HG02884 (cell line): ENCODE results near the gene TYW1.
"Not testable (repeated sequence)": the region's sequence is repeated elsewhere in the genome, so short reads cannot be mapped to it uniquely, and the experiment has no call there.

Experiments used
- ATAC-seq: cut with Tn5 transposase; IDR thresholded peaks from one replicate; pipeline ENCODE4 v1.9.1; 2021; ENCODE audit warnings: mild to moderate bottlenecking, moderate library complexity; ENCODE audit not compliant: unreplicated experiment

The TYW1 gene

DNA sequence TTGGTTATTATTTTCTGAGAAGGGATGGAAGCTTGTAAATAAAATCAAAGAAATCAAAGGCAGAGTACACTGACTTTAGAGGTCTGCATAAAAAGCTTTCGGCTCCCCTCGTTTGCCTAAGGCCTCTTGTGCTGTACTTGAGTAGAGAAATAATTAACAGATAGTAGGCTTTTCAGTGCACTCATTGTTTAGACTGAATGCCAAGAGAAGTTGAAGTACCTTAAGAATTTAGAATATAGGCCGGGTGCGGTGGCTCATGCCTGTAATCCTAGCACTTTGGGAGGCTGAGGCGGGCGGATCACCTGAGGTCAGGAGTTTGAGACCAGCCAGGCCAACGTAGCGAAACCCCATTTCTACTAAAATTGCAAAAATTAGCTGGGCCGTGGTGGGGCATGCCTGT is 232.4 kb downstream of the TYW1 start:
- ATAC-seq: not testable (repeated sequence)

DNA sequence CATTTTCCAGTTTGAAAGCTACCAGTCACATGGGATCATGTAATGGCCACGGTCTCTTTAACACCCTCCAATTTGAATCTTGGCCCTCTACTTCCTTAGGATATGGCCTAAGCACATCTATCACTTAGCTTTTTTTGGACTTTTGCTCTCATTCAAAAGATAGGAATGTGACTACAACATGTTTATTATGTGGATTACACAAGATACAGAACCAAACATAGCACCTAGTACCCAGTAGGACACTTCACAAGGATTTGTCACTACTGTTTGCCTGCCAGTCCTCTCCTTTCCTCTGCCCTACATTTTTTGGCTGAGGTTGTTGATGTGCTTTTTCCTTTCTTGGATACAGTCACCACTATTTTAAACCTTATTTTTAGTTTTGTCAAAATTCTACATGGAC is 233.4 kb downstream of the TYW1 start:
- ATAC-seq: not testable (repeated sequence)

DNA sequence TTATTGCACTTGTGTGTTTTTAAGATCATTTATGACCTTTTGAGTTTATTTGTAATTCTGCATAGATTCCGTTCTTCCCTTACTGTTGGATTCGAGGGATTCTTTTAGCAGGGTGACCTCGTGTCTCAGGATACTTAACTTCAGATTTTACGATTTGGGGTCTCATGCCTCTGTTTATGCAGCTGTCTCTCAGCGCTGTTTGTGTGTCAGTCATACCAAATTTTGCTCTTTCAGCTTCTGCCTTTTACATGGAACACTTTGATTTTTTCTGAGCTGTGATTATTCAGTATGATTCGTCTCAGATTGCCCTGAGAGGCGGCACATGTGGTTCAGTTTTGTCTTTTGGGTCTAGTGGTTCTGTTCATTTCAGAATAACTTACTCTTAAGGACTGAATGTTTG is 236.9 kb downstream of the TYW1 start:
- not testable (repeated sequence) for ATAC-seq

DNA sequence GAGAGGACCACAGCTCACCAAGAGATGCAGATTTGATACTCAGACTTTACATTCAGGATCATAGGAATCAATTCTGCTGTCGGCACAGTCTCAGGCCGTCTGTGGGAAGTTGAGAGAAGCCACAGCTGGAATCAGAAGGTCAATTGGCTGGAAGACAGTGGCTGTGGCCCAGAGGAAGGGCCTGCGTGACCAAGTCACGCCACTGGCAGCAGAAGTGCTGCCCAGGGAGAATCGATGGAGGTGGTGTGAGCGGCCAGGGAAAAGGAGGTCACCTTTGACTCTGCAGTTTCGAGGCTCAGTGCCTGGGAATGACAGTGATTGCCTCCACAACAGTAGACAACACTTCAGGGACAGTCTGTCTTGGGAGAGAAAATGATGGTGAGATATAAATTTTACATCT is 239.6 kb downstream of the TYW1 start:
- ATAC-seq: not testable (repeated sequence)

DNA sequence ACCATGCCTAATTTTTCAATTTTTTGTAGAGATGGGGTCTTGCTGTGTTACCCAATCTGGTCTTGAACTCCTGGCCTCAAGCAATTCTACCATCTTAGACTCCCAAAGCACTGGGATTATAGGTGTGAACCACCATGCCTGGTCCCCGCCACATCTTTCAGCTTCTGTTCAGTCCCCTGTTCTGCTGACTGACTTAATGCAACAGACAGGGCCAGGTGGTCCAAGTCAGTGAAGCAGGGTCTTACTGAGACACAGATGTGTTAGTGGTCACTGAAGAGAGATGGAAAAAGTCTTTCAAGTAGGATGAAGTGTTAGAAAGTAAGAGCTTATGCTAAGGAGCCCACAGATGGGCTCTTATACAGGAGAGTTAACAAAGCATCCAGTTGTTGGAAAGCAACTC is 246.2 kb downstream of the TYW1 start:
- not testable (repeated sequence) for ATAC-seq

DNA sequence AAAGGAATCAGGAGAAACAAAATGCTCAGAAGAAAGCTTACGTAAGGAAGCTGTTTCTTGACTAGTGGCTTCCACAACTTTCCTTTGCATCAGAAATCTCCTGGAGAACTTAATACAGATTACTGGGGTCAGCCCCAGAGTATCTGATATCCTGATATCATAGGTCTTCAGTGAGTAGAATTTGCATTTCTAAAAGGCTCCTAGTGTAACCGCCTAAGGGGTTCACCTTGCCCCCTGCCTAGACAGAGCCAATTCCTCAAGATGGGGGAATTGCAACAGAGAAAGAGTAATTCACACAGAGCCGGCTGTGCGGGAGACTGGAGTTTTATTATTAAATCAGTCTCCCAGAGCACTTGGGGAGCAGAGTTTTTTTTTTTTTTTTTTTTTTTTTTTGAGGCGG is 251.7 kb downstream of the TYW1 start:
- ATAC-seq: not testable (repeated sequence)

DNA sequence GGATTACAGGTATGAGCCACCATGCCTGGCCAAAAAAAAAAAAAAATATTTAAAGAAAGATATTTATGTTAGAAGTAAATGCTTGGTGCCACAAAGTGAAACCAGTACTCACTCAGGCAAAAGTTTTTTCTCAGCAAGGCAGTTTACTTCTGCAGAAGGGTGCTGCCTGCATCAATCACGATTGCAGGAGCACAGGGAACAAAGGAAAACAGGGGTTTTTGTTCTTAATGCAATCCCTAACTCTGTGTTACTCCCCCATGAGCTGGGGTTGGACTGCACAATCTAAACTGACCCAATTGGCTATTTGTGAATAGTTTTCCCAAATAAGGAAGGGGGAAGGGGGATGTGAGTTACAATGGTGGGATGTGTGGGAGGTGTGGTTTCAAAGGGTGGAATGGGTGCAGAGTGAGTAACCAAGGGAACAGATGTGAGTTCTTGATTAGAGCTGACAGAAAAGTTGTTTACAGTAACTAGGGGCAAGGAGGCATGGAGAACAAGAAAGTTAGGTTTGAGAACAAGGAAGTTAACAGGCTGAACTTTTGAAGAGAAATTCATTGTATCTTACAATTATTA is 255.4 kb downstream of the TYW1 start:
- ATAC-seq: no peak

DNA sequence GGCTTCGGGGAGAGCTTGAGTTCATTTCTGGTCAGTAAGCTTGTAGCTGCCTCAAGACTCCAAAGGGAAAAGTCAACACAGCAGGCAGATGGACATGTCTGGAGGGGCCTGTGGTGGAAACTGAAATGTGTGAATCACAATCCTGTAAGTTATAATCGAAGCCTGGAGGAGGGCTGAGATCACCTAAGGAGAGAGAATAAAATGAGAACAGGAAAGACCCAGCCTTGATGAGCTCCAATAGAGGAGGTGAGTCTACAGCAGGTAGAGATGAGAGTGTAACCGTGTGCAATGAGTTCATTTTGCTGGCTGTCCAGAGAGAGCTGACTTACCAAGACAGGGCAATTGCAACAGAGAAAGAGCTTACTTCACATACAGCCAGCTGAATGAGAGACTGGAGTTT is 258.4 kb downstream of the TYW1 start:
- ATAC-seq: not testable (repeated sequence)

DNA sequence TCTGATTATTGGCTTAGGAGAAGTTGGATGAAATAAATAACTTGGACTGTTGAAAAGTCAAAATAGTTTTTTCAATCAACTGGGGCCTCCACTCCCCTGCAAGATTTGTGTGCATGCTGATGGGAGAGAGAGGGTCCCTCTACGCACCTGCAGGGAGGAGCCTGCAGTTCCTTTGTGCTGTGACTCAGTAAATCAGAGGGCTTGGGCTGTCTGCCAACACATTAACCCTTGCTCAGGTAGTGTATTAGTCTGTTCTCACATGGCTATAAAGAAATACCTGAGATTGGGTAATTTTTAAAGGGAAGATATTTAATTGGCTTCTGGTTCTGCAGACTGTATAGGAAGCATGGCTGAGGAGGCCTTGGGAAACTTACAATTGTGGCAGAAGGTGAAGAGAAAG is 261.1 kb downstream of the TYW1 start:
- not testable (repeated sequence) for ATAC-seq

DNA sequence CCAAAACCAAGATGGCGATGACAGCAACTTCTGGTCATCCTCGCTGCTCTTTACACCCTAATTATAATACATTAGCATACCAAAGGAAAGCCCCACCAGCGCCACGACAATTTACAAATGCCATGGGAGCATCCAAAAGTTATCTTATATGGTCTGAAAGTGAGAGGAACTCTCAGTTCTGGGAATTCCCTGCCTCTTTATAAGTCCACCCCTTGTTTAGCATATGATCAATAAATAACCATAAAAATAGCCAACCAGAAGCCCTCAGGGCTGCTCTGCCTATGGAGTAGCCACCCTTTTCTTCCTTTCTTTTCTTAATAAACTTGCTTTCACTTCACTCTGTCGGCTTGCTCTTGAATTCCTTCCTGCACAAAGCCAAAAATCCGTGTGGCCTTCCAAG is 262.7 kb downstream of the TYW1 start:
- not testable (repeated sequence) for ATAC-seq

DNA sequence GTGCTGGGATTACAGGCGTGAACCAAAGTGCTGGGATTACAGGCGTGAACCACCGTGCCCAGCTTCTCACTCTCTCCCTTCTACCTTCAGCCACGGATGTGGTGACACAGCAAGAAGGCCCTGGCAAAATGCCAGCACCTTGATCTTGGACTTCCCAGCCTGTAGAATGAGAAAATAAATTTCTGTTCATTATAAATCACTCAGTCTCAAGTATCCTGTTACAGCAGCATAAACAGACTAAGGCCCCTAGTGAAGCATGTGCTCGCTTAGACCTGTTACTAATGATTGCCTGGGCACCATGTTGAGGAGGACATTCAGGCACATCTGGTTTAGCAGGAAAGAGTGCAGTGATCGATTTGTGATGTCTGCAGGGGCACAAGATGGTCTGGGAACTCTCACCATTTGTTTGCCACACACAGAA is 263.5 kb downstream of the TYW1 start:
- not testable (repeated sequence) for ATAC-seq

DNA sequence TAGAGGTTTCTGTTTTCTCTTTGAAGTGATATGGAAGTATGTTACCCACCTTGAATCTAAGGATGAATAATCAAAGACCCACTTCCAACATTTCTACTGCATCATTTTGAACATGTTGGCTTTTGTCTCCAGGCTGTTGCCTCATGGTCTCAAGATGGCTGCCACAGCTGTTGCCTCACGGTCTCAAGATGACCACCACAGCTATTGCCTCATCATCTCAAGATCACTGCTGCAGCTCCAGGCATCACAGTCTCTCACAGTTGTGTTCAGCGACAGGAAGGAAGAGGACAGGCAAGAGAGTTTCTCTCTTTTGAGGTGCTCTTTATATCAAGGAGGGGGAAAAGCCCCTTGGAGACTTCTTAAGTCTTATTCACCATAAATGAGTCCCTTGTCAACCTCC is 267.4 kb downstream of the TYW1 start:
- not testable (repeated sequence) for ATAC-seq

DNA sequence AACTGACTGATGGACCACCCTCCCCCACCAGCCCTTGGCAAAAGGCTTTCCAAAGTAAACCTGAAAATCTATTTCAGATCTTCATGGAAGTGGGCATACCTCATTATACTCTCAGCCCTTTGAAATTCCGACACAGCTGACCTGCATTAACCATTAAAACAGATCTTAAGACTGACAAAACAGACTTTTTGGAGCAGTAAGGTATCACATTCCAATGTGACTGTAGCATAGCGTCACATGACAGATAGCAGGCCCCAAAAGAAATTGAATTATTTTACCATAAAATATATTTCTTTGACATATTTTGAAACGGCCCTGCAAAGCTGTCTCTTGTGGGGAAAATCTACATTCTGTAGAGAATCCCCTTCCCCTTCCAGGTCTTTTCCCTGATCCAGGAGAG is 269.4 kb downstream of the TYW1 start:
- not testable (repeated sequence) for ATAC-seq

DNA sequence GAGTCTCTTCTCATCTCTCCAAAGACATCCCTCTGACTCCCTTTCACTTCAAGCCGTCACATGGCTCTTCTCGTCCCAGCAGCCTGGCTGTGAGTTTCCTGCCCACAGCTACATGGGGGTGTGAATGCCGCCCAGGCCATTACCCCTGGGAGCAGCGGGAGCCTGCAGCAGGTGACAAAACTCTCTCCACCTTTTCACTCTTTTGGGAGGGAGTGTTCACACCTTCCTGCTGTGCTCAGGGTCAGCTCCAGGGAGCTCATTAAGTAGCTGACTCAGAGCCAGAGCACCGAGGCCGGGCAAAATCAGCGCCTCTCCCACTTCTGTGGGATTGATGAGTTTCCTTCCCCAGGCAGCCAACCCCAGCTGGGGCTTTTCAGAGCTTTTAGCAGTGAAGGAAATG is 271.3 kb downstream of the TYW1 start:
- no peak for ATAC-seq

DNA sequence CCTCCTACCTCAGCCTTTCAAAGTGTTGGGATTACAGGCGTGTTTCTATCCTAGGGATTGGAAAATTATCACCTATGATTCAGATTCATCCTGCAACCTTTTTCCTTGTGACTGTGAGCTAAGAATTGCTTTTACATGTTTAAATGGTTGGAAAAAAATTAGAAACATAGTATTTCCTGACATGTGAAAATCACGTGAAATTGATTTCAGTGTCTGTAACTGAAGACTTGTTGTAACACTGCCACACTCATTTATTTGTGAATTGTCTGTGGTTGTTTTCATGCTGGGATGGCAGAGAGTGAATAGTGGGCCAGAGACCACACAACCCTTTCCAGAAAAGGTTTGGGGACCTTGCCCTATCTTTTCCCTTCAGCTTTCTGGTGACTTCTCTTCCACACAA is 273.3 kb downstream of the TYW1 start:
- not testable (repeated sequence) for ATAC-seq
